GM18511 (cell line): ENCODE measurements around the gene ILKAP.

Experiments used
- ATAC-seq: cut with Tn5 transposase; IDR thresholded peaks from one replicate; pipeline ENCODE4 v1.9.1; 2021; ENCODE audit warnings: mild to moderate bottlenecking, moderate library complexity; ENCODE audit not compliant: unreplicated experiment

ILKAP gene

GRCh38 chr2:238152771-238153688 lies 50.5 kb downstream of the ILKAP start:
- no peak for ATAC-seq

- ATAC-seq: no peak
These were observed 51.8 kb downstream of the ILKAP start for GRCh38 chr2:238151628-238152235.

GRCh38 chr2:238151205-238151604 lies 52.3 kb downstream of the ILKAP start:
- no peak for ATAC-seq

- ATAC-seq: no peak
These were observed 52.8 kb downstream of the ILKAP start for GRCh38 chr2:238150686-238151085.

GRCh38 chr2:238149841-238150572 lies 53.5 kb downstream of the ILKAP start:
- ATAC-seq: no peak

GRCh38 chr2:238148981-238149380 lies 54.5 kb downstream of the ILKAP start:
- no peak for ATAC-seq

GRCh38 chr2:238146884-238147544 lies 56.5 kb downstream of the ILKAP start:
- no peak for ATAC-seq

GRCh38 chr2:238145851-238146250 lies 57.6 kb downstream of the ILKAP start:
- ATAC-seq: no peak

GRCh38 chr2:238145046-238145445 lies 58.4 kb downstream of the ILKAP start:
- no peak for ATAC-seq

GRCh38 chr2:238144262-238144661 lies 59.2 kb downstream of the ILKAP start:
- ATAC-seq: no peak

- ATAC-seq: no peak
These were observed 60.1 kb downstream of the ILKAP start for GRCh38 chr2:238143239-238143951.

GRCh38 chr2:238142382-238143205 lies 60.9 kb downstream of the ILKAP start:
- ATAC-seq: no peak

- ATAC-seq: no peak
These were observed 61.8 kb downstream of the ILKAP start for GRCh38 chr2:238141541-238142318.

- no peak for ATAC-seq
These were observed 62.6 kb downstream of the ILKAP start for GRCh38 chr2:238140721-238141540.

GRCh38 chr2:238140040-238140439 lies 63.5 kb downstream of the ILKAP start:
- no peak for ATAC-seq

- no peak for ATAC-seq
These were observed 64.1 kb downstream of the ILKAP start for GRCh38 chr2:238139196-238140039.
